Activated CD8-positive, alpha-beta T cell treated with anti-CD3 and anti-CD28 coated beads, Interleukin-2, amount 10 ng/mL, durations not matched to agents 7 days and 5 days (primary cell): ENCODE measurements around the gene COPS6. TPM values are rescaled to one million over a fixed set of nuclear protein-coding genes. Genes with fewer than 3 reads are reported as not detected.

Experiments
- ATAC-seq: fragments of 150-1000 bp; cut with Tn5 transposase; one replicate; pipeline ENCODE4 v1.10.0; 2021; ENCODE audit warnings: moderate library complexity
- CTCF ChIA-PET: fragments of 350-600 bp; sonication (Branson Sonifier 250); formaldehyde crosslinking; loops from one replicate; lab custom pipeline; 2021; ENCODE audit warnings: antibody characterized with exemption; lab: Charles Lee
- POLR2A ChIA-PET: fragments of 350-600 bp; sonication (Branson Sonifier 250); formaldehyde crosslinking; loops from one replicate; lab custom pipeline; 2021; ENCODE audit warnings: antibody characterized with exemption; lab: Charles Lee
- DNase-seq: peaks from one replicate; pipeline ENCODE4 v3.0.0-alpha.2; 2020
- H3K27ac Mint-ChIP-seq: one replicate; pipeline ENCODE4 v1.8.0; 2021; ENCODE audit warnings: mild to moderate bottlenecking, mixed read lengths
- H3K27me3 Mint-ChIP-seq: one replicate; pipeline ENCODE4 v1.8.0; 2021; ENCODE audit warnings: low read depth, mixed read lengths
- H3K36me3 Mint-ChIP-seq: one replicate; pipeline ENCODE4 v1.8.0; 2021; ENCODE audit warnings: low read depth, mixed read lengths
- H3K4me1 Mint-ChIP-seq: one replicate; pipeline ENCODE4 v1.8.0; 2021; ENCODE audit warnings: low read depth, mixed read lengths
- H3K4me3 Mint-ChIP-seq: one replicate; pipeline ENCODE4 v1.8.0; 2021; ENCODE audit warnings: mild to moderate bottlenecking, mixed read lengths
- H3K9me3 Mint-ChIP-seq: one replicate; pipeline ENCODE4 v1.8.0; 2022; ENCODE audit warnings: mixed read lengths; ENCODE audit not compliant: insufficient read depth
- total RNA-seq, 2 experiments: library from RNA; stranded (reverse); gene quantifications; one replicate each; pipeline ENCODE4 v1.2.3, GENCODE V29; 2021

The COPS6 gene
- total RNA-seq, 2 experiments from 2014 or later, result 74.0 to 78.3 TPM

- CTCF ChIA-PET, result no interaction called here
- DNase-seq (no peak), ATAC-seq (no peak)
- H3K4me3 Mint-ChIP-seq, result no peak overlapping the region
- H3K9me3 Mint-ChIP-seq, result no peaks in the 10 kb centered on the region
- H3K4me1 Mint-ChIP-seq, result peaks cover 56% of the 10 kb centered on the region
- no peak overlapping the region for H3K27ac Mint-ChIP-seq
- H3K27me3 Mint-ChIP-seq, result no peaks in the 10 kb centered on the region
- POLR2A ChIA-PET, result interaction anchor here (0.7 to 6.3 kb wide), 2 partner anchors 8 to 64 kb away, joined by 3 to 57 read pairs; partner anchors contain the start of genes AP4M1 and MCM7
- H3K36me3 Mint-ChIP-seq, result peaks cover 72% of the 10 kb centered on the region
Measured at GRCh38 chr7:100093054-100093453, 4.3 kb downstream of the COPS6 start.

- Mint-ChIP-seq H3K27ac (no peak overlapping the region), H3K4me3 (no peak overlapping the region), H3K36me3 (peaks cover 76% of the 10 kb centered on the region), H3K27me3 (no peaks in the 10 kb centered on the region), H3K9me3 (no peaks in the 10 kb centered on the region), H3K4me1 (peaks cover 56% of the 10 kb centered on the region)
- ATAC-seq, result no peak
- no peak for DNase-seq
- POLR2A ChIA-PET, result interaction anchor here (6.3 kb wide), 1 partner anchor 7 kb away, joined by 57 read pairs; the partner anchor contains the start of genes AP4M1 and MCM7
- CTCF ChIA-PET, result no interaction called here
Measured at GRCh38 chr7:100093498-100093897, 4.7 kb downstream of the COPS6 start.

GRCh38 chr7:100093925-100094486, 5.2 kb downstream of the COPS6 start:
- Mint-ChIP-seq H3K9me3 (no peaks in the 10 kb centered on the region), H3K27me3 (no peaks in the 10 kb centered on the region), H3K27ac (no peak overlapping the region), H3K4me3 (no peak overlapping the region), H3K4me1 (peaks cover 60% of the 10 kb centered on the region), H3K36me3 (peaks cover 81% of the 10 kb centered on the region)
- DNase-seq (no peak), ATAC-seq (no peak)
- CTCF ChIA-PET, result no interaction called here
- POLR2A ChIA-PET, result interaction anchor here (6.3 kb wide), 1 partner anchor 7 kb away, joined by 57 read pairs; the partner anchor contains the start of genes AP4M1 and MCM7

GRCh38 chr7:100095289-100095688, 6.5 kb downstream of the COPS6 start:
- ChIA-PET POLR2A (interaction anchor here (0.5 to 1.2 kb wide), 7 partner anchors 10 to 291 kb away, joined by 3 to 5 read pairs (median 3); partner anchors contain the start of genes TRIM4 and ZSCAN21), CTCF (no interaction called here)
- H3K27ac Mint-ChIP-seq, result peak overlapping the region; percentile 43
- DNase-seq (no peak), ATAC-seq (no peak)
- H3K27me3 Mint-ChIP-seq, result no peaks in the 10 kb centered on the region
- no peaks in the 10 kb centered on the region for H3K9me3 Mint-ChIP-seq
- H3K4me3 Mint-ChIP-seq, result no peak overlapping the region
- peaks cover 65% of the 10 kb centered on the region for H3K4me1 Mint-ChIP-seq
- peaks cover 93% of the 10 kb centered on the region for H3K36me3 Mint-ChIP-seq

- H3K4me1 Mint-ChIP-seq, result peaks cover 61% of the 10 kb centered on the region
- peaks cover 92% of the 10 kb centered on the region for H3K36me3 Mint-ChIP-seq
- ChIA-PET POLR2A (interaction anchor here (0.5 to 1.2 kb wide), 6 partner anchors 11 to 291 kb away, joined by 3 to 4 read pairs (median 3); partner anchors contain the start of genes TRIM4 and ZSCAN21), CTCF (no interaction called here)
- no peaks in the 10 kb centered on the region for H3K9me3 Mint-ChIP-seq
- H3K27ac Mint-ChIP-seq, result no peak overlapping the region
- DNase-seq (no peak), ATAC-seq (no peak)
- no peak overlapping the region for H3K4me3 Mint-ChIP-seq
- H3K27me3 Mint-ChIP-seq, result no peaks in the 10 kb centered on the region
Measured at GRCh38 chr7:100095704-100096103, 6.9 kb downstream of the COPS6 start.

- peaks cover 51% of the 10 kb centered on the region for H3K4me1 Mint-ChIP-seq
Measured at GRCh38 chr7:100098913-100099312, 10.1 kb downstream of the COPS6 start.

GRCh38 chr7:100099452-100099851, 10.7 kb downstream of the COPS6 start:
- Mint-ChIP-seq H3K4me1 (peaks cover 51% of the 10 kb centered on the region), H3K36me3 (peaks cover 67% of the 10 kb centered on the region)
- POLR2A ChIA-PET, result interaction anchor here (0.7 to 4.6 kb wide), 4 partner anchors 9 to 690 kb away, joined by 3 to 57 read pairs (median 11); partner anchors contain the start of genes BUD31, COPS6 and ZNF3

More at GRCh38 chr7:100098913-100099312, 10.1 kb downstream of the COPS6 start:
- CTCF ChIA-PET, result no interaction called here
- peaks cover 68% of the 10 kb centered on the region for H3K36me3 Mint-ChIP-seq
- H3K27me3 Mint-ChIP-seq, result no peaks in the 10 kb centered on the region
- ATAC-seq (no peak), DNase-seq (no peak)
- peak overlapping the region; percentile 89 for H3K4me3 Mint-ChIP-seq
- no peaks in the 10 kb centered on the region for H3K9me3 Mint-ChIP-seq
- POLR2A ChIA-PET, result interaction anchor here (0.7 to 4.6 kb wide), 4 partner anchors 8 to 690 kb away, joined by 3 to 57 read pairs (median 11); partner anchors contain the start of genes BUD31, COPS6 and ZNF3
- H3K27ac Mint-ChIP-seq, result peak overlapping the region; percentile 26

GRCh38 chr7:100100420-100101015, 11.7 kb downstream of the COPS6 start:
- Mint-ChIP-seq H3K9me3 (no peaks in the 10 kb centered on the region), H3K27ac (peak overlapping the region; percentile 92), H3K27me3 (no peaks in the 10 kb centered on the region), H3K4me1 (peaks cover 46% of the 10 kb centered on the region), H3K36me3 (peaks cover 58% of the 10 kb centered on the region), H3K4me3 (peak overlapping the region; percentile 89)
- DNase-seq, result peak; percentile 90
- POLR2A ChIA-PET, result interaction anchor here (0.5 to 4.6 kb wide), 19 partner anchors 10 to 629 kb away, joined by 3 to 57 read pairs (median 7); partner anchors contain the start of genes CNPY4, COPS6, GPC2 and LAMTOR4
- CTCF ChIA-PET, result interaction anchor here (0.8 to 3.6 kb wide), 8 partner anchors 11 to 542 kb away, joined by 3 to 24 read pairs (median 5); partner anchors contain the start of genes MBLAC1 and ZSCAN21
- ATAC-seq, result peak; percentile 76

More at GRCh38 chr7:100099452-100099851, 10.7 kb downstream of the COPS6 start:
- H3K9me3 Mint-ChIP-seq, result no peaks in the 10 kb centered on the region
- H3K27ac Mint-ChIP-seq, result peak overlapping the region; percentile 92
- DNase-seq (no peak), ATAC-seq (no peak)
- CTCF ChIA-PET, result no interaction called here
- H3K4me3 Mint-ChIP-seq, result peak overlapping the region; percentile 89
- no peaks in the 10 kb centered on the region for H3K27me3 Mint-ChIP-seq

GRCh38 chr7:100101016-100101862, 12.5 kb downstream of the COPS6 start, which contains the start of the genes AP4M1 and MCM7:
Gene AP4M1, plus strand, starts transcription at chr7:100101643. Its CDS starts 72 bp downstream, at chr7:100101715.
Gene MCM7, minus strand, starts transcription at chr7:100101397. Its CDS starts 103 bp downstream, at chr7:100101294.
- peak; percentile 99 for DNase-seq
- Mint-ChIP-seq H3K27ac (peak within 1 kb of the TSS; percentile 92), H3K27me3 (no peaks in the 10 kb centered on the region), H3K9me3 (no peaks in the 10 kb centered on the region), H3K4me1 (peaks cover 40% of the 10 kb centered on the region), H3K4me3 (peak within 1 kb of the TSS; percentile 89), H3K36me3 (peaks cover 55% of the 10 kb centered on the region)
- POLR2A ChIA-PET, result interaction anchor here (0.6 to 4.6 kb wide), 24 partner anchors 10 to 543 kb away, joined by 3 to 57 read pairs (median 4); partner anchors contain the start of genes CNPY4, COPS6, GPC2 and LAMTOR4
- CTCF ChIA-PET, result interaction anchor here (0.8 to 3.6 kb wide), 12 partner anchors 9 to 542 kb away, joined by 3 to 24 read pairs (median 4); partner anchors contain the start of gene MBLAC1
- ATAC-seq, result peak; percentile 86

- Mint-ChIP-seq H3K9me3 (no peaks in the 10 kb centered on the region), H3K36me3 (peaks cover 54% of the 10 kb centered on the region), H3K27ac (no peak overlapping the region), H3K4me3 (peak overlapping the region; percentile 89), H3K4me1 (peaks cover 30% of the 10 kb centered on the region), H3K27me3 (no peaks in the 10 kb centered on the region)
- ATAC-seq (no peak), DNase-seq (no peak)
- ChIA-PET CTCF (interaction anchor here (1.5 to 3.6 kb wide), 3 partner anchors 10 to 29 kb away, joined by 4 to 24 read pairs (median 16); no protein-coding TSS in a partner anchor), POLR2A (interaction anchor here (3.2 to 4.6 kb wide), 2 partner anchors 12 to 18 kb away, joined by 34 to 57 read pairs; partner anchors contain the start of genes CNPY4 and COPS6)
Measured at GRCh38 chr7:100102950-100103840, 14.4 kb downstream of the COPS6 start.
